C4-2B (cell line): Measurements from ENCODE around the gene FBRSL1.

Source experiments
- CTCF ChIP-seq: fragments of 450-650 bp; conservative IDR thresholded peaks from 2 replicates; pipeline ENCODE4 v1.5.1; 2017; ENCODE audit warnings: mild to moderate bottlenecking
- ZFX ChIP-seq: fragments of 450-650 bp; IDR thresholded peaks from 2 replicates; pipeline ENCODE4 v1.6.1; 2017

DNA sequence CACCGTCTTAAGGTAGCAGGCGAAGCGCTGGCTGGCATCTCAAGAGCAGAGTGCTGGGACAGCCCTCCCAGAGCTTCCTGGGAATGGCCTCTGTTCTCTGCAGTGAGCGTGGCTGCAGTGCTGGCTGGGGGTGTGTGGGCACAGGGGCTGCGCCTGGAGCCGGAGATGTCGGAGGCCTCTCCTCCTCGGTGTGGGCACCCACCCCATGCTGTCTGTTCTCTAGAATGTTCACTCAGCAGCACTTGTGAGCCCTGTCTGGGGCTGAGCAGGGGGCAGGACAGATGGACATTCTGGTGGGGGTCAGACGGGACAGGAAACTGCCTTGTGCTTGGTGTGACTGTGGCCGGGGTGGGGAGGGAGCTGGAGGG is 15.9 kb downstream of the FBRSL1 start:
- TF ChIP-seq CTCF (no peak), ZFX (no peak)
